Gastroesophageal sphincter (tissue), 4 donors: Measurements from ENCODE around the gene SERPINB12. TPM values are rescaled to one million over a fixed set of nuclear protein-coding genes. Genes with fewer than 3 reads are reported as not detected.

Source experiments
- ATAC-seq: fragments of 150-250 bp; one replicate; pipeline ENCODE4 v1.9.1; 2016; ENCODE audit warnings: mild to moderate bottlenecking, moderate library complexity
- H3K27ac ChIP-seq, 4 donors: fragments of 200-600 bp; sonication (generic) in 3 of 4; 1 replicate in 3 of 4; 2 replicates in 1 of 4; pipeline ENCODE4 v1.5.1; 2016 to 2019
- H3K27me3 ChIP-seq: fragments of 200-600 bp; sonication (generic); one replicate; pipeline ENCODE4 v1.5.1; 2019
- H3K36me3 ChIP-seq, 2 donors: fragments of 200-600 bp; sonication (generic); one replicate each; pipeline ENCODE4 v1.5.1; 2019; ENCODE audit warnings: control low read depth in 1 of 2
- H3K4me1 ChIP-seq, 3 donors: fragments of 200-600 bp; sonication (generic); 1 replicate in 2 of 3; 2 replicates in 1 of 3; pipeline ENCODE4 v1.5.1; 2016 to 2019; ENCODE audit warnings: control low read depth in 2 of 3
- H3K4me3 ChIP-seq, 2 donors: fragments of 200-600 bp; sonication (generic); one replicate each; pipeline ENCODE4 v1.5.1; 2019; ENCODE audit warnings: mild to moderate bottlenecking in 1 of 2, moderate library complexity in 1 of 2
- H3K9me3 ChIP-seq, 3 donors: fragments of 200-600 bp; sonication (generic); one replicate each; pipeline ENCODE4 v1.5.1; 2017 to 2019; ENCODE audit warnings: control low read depth in 2 of 3
- EP300 ChIP-seq: sonication (generic); formaldehyde crosslinking; IDR thresholded peaks from one replicate; pipeline ENCODE4 v1.6.1; 2017; ENCODE audit warnings: antibody characterized with exemption, mild to moderate bottlenecking
- POLR2A ChIP-seq, 2 donors: fragments of 450-650 bp; IDR thresholded peaks; one replicate each; pipeline ENCODE4 v1.6.1; 2017; ENCODE audit warnings: antibody characterized with exemption in 2 of 2, mild to moderate bottlenecking in 2 of 2, moderate library complexity in 1 of 2
- POLR2AphosphoS5 ChIP-seq: sonication (generic); formaldehyde crosslinking; IDR thresholded peaks from one replicate; pipeline ENCODE4 v1.6.1; 2017; ENCODE audit warnings: antibody characterized with exemption
- WGBS, 2 donors: methylation state at CpG; one replicate each; pipeline ENCODE4 v1.1.5; 2018; ENCODE audit warnings: low coverage in 1 of 2; 5-methylcytosine and 5-hydroxymethylcytosine counted together
- total RNA-seq, 4 donors: library from RNA; depleted of rRNA; stranded (reverse); fragments of >200 nt; gene quantifications; one replicate each; pipeline ENCODE4 v1.1.0, GENCODE V29; 2016
- TF ChIP-seq, protein P1 (sequence below), 4 experiments: fragments of 200-600 bp in 2 of 4; fragments of 450-650 bp in 2 of 4; sonication (generic) in 1 of 4; IDR thresholded peaks; one replicate each; pipeline ENCODE4 v1.5.1; 2017 to 2019; ENCODE audit warnings: antibody characterized with exemption in 4 of 4, mild to moderate bottlenecking in 2 of 4, moderate library complexity in 2 of 4

SERPINB12 gene, protein sequence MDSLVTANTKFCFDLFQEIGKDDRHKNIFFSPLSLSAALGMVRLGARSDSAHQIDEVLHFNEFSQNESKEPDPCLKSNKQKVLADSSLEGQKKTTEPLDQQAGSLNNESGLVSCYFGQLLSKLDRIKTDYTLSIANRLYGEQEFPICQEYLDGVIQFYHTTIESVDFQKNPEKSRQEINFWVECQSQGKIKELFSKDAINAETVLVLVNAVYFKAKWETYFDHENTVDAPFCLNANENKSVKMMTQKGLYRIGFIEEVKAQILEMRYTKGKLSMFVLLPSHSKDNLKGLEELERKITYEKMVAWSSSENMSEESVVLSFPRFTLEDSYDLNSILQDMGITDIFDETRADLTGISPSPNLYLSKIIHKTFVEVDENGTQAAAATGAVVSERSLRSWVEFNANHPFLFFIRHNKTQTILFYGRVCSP
- not detected for total RNA-seq

DNA sequence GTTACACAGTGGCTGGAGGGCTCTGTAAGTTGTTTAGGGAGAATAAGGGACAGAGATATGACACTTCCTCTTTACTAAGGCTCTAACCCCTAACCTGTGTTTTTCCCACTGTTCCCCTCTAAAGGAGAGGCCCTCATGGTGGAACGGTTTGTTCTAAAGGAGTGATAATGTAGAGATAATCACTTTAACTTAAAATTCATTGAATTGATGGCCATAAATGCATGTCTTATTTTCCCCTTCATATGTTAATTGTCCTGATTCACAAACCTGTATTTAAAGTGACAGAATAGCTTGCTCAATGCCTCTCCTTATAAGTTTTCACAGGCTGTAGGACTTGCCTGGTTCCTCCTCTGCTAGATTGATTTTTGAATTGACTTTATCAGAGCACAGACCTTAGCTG lies at the start of gene SERPINB12:
SERPINB12 (plus strand) TSS at position 301 of the 400 bp plus-strand sequence. CDS start 13,791 bp downstream, outside the sequence.
- no peaks in the 10 kb centered on the region for H3K9me3 ChIP-seq
- TF ChIP-seq POLR2AphosphoS5, result no peak
- no peak for TF ChIP-seq POLR2A (IDR thresholded peaks at IDR 0.05)
- TF ChIP-seq EP300, result no peak
- TF ChIP-seq, protein P1, sequence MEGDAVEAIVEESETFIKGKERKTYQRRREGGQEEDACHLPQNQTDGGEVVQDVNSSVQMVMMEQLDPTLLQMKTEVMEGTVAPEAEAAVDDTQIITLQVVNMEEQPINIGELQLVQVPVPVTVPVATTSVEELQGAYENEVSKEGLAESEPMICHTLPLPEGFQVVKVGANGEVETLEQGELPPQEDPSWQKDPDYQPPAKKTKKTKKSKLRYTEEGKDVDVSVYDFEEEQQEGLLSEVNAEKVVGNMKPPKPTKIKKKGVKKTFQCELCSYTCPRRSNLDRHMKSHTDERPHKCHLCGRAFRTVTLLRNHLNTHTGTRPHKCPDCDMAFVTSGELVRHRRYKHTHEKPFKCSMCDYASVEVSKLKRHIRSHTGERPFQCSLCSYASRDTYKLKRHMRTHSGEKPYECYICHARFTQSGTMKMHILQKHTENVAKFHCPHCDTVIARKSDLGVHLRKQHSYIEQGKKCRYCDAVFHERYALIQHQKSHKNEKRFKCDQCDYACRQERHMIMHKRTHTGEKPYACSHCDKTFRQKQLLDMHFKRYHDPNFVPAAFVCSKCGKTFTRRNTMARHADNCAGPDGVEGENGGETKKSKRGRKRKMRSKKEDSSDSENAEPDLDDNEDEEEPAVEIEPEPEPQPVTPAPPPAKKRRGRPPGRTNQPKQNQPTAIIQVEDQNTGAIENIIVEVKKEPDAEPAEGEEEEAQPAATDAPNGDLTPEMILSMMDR (IDR thresholded peaks at IDR 0.05), result no peak
- 67 to 69% methylated on average over 1 of the region's 1 CpG for WGBS, 2 donors
- H3K4me1 ChIP-seq, result no peaks in the 10 kb centered on the region
- ATAC-seq, result no peak
- H3K27ac ChIP-seq, result no peak within 1 kb of the TSS
- H3K27me3 ChIP-seq, result peaks cover 4% of the 10 kb centered on the region
- no peak within 1 kb of the TSS for H3K4me3 ChIP-seq
- no peaks in the 10 kb centered on the region for H3K36me3 ChIP-seq

DNA sequence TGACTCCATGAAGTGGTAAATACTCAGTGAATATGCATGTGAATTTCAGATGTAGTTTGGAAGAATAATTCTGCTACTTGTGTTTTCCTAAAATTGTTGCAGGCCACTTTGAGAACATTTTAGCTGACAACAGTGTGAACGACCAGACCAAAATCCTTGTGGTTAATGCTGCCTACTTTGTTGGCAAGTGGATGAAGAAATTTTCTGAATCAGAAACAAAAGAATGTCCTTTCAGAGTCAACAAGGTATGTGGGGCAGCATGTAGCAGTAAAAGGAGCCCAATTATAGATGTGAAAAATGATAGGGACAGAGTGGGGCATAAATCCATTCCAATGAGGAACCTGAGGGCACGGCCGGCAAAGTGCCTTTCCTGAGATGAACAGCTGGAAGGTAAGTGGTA lies 49.3 kb upstream of the SERPINB12 start:
- no peak overlapping the region for H3K4me3 ChIP-seq
- ATAC-seq, result no peak
- TF ChIP-seq POLR2AphosphoS5, result no peak
- TF ChIP-seq POLR2A (IDR thresholded peaks at IDR 0.05), result no peak
- TF ChIP-seq, protein P1 (IDR thresholded peaks at IDR 0.05), result no peak
- no peak for TF ChIP-seq EP300
- H3K27me3 ChIP-seq, result no peaks in the 10 kb centered on the region
- H3K9me3 ChIP-seq, result no peaks in the 10 kb centered on the region
- H3K27ac ChIP-seq, result no peak overlapping the region
- 60 to 82% methylated on average over 3 of the region's 3 CpGs for WGBS, 2 donors
- peaks cover 0 to 16% (median 0%) of the 10 kb centered on the region in 3 donors for H3K4me1 ChIP-seq
- no peaks in the 10 kb centered on the region for H3K36me3 ChIP-seq

DNA sequence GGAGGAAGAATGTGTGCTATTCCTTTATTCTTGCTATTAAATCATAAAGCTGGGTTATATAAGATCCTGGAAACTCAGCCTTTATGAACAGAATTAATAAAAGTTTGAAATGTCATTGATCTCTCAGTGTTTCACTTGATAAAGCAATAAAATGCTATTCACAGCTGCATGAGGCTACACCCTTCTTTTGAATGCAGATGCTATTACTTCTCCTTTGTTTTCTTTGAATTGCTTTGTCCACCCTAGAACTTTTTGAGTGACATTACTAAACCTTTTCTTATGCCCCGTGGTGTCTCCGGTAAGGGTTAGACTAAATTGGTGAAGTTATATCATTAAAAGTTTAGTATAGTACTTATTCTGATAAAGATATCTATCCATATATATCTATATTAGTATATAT lies 46.5 kb upstream of the SERPINB12 start:
- no peak for TF ChIP-seq POLR2A (IDR thresholded peaks at IDR 0.05)
- H3K4me3 ChIP-seq, result no peak overlapping the region
- ATAC-seq, result no peak
- no peaks in the 10 kb centered on the region for H3K36me3 ChIP-seq
- H3K27me3 ChIP-seq, result no peaks in the 10 kb centered on the region
- H3K9me3 ChIP-seq, result no peaks in the 10 kb centered on the region
- no peaks in the 10 kb centered on the region for H3K4me1 ChIP-seq
- WGBS, 2 donors, result 77 to 84% methylated on average over 2 of the region's 2 CpGs
- no peak overlapping the region for H3K27ac ChIP-seq

DNA sequence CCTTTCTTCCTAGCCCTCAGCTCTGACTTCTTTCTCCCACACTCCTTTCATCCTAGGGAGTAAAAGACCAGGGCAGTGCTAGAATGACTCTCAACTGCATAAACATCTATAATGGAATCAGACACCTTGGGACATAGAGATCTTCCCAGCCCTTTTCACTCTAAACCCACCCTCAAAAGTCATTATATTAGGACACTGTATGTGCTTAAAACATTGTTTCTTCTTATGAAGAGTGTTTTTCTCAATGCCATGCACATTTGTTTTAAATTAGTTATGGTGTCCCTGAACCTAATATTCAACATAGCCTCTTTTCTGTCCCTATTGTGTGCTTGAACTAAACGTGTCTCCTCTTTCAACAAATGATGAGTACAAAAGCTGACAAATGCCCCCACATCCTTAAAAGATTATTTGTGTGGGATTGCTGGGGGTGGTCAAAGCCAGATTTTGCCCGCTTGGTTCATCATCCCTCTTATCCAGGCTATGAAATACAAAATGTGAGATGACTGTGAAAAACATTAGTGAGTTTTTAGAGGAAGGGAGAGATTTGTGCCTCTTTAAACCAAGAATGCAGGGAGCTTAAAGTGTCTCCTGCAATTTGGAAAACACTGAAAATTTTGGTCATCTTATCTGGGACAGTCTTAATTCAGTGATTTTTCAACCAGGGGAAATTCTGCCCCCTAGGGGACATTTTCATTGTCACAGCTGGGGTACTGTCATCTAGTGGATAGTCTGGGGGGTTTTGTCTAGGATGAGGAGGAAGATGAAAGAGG lies 36.4 kb upstream of the SERPINB12 start:
- no peak for ATAC-seq
- TF ChIP-seq EP300, result no peak
- TF ChIP-seq, protein P1 (IDR thresholded peaks at IDR 0.05), result peak in 1 of 4 experiments; percentile 16
- Histone ChIP-seq H3K27ac (no peak overlapping the region), H3K4me1 (no peaks in the 10 kb centered on the region), H3K36me3 (no peaks in the 10 kb centered on the region), H3K27me3 (no peaks in the 10 kb centered on the region), H3K4me3 (no peak overlapping the region), H3K9me3 (no peaks in the 10 kb centered on the region)
- WGBS, 2 donors, result 43 to 70% methylated on average over 2 of the region's 2 CpGs

DNA sequence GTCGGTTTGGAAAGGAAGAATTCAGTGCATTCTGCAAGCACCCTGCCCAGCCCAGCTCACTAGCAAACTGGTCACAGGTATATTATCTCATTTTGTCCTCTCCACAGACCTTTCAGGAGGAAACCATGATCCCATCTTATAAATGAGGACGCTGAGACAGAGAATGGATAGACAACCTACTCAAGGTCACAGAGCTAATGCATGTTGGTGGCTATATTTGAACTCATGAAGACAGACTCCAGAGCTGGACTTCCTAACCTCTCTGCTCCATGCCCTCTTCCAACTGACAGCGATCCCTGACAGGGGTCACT lies 35.9 kb upstream of the SERPINB12 start:
- Histone ChIP-seq H3K36me3 (no peaks in the 10 kb centered on the region), H3K9me3 (no peaks in the 10 kb centered on the region), H3K27ac (no peak overlapping the region), H3K27me3 (no peaks in the 10 kb centered on the region), H3K4me1 (no peaks in the 10 kb centered on the region), H3K4me3 (no peak overlapping the region)
- TF ChIP-seq EP300, result no peak
- no peak for TF ChIP-seq POLR2A (IDR thresholded peaks at IDR 0.05)
- TF ChIP-seq, protein P1 (IDR thresholded peaks at IDR 0.05), result no peak
- TF ChIP-seq POLR2AphosphoS5, result no peak
- no peak for ATAC-seq
- WGBS, 2 donors, result 73 to 79% methylated on average over 2 of the region's 3 CpGs
